Stimulated activated CD8-positive, alpha-beta memory T cell treated with anti-CD3 and anti-CD28 coated beads, Interleukin-15, amount 100 ng/mL, for 24 hours (primary cell): ENCODE results near the gene ACBD4.

Experiments
- DNase-seq: peaks from one replicate; pipeline ENCODE4 v3.0.0-alpha.2; 2020; ENCODE audit warnings: low read depth

ACBD4 gene

GRCh38 chr17:45155483-45155882 lies 20.0 kb downstream of the ACBD4 start:
- DNase-seq = no peak

- no peak for DNase-seq
Observed at GRCh38 chr17:45156242-45156641, 20.8 kb downstream of the ACBD4 start.

- peak; percentile 50 for DNase-seq
Observed at GRCh38 chr17:45160447-45161287, 25.2 kb downstream of the ACBD4 start.

- peak; percentile 92 for DNase-seq
Observed at GRCh38 chr17:45161288-45162024, 26.0 kb downstream of the ACBD4 start, which contains the start of gene HEXIM2. Gene HEXIM2, plus strand, starts transcription at chr17:45161875. Its CDS starts 919 bp downstream, at chr17:45162794.

GRCh38 chr17:45162025-45162687 lies 26.7 kb downstream of the ACBD4 start:
- no peak for DNase-seq

- no peak for DNase-seq
Observed at GRCh38 chr17:45164734-45165269, 29.3 kb downstream of the ACBD4 start.

- DNase-seq = no peak
Observed at GRCh38 chr17:45168991-45169752, 33.7 kb downstream of the ACBD4 start.

- DNase-seq = no peak
Observed at GRCh38 chr17:45170280-45170930, 34.9 kb downstream of the ACBD4 start.

GRCh38 chr17:45170931-45171337 lies 35.4 kb downstream of the ACBD4 start:
- no peak for DNase-seq

- no peak for DNase-seq
Observed at GRCh38 chr17:45171338-45172231, 36.1 kb downstream of the ACBD4 start.

- DNase-seq = no peak
Observed at GRCh38 chr17:45172232-45172540, 36.7 kb downstream of the ACBD4 start.

- peak; percentile 24 for DNase-seq
Observed at GRCh38 chr17:45172541-45173286, 37.2 kb downstream of the ACBD4 start.

GRCh38 chr17:45175759-45176115 lies 40.2 kb downstream of the ACBD4 start:
- no peak for DNase-seq

GRCh38 chr17:45177563-45177962 lies 42.1 kb downstream of the ACBD4 start:
- no peak for DNase-seq

- DNase-seq = no peak
Observed at GRCh38 chr17:45184144-45184543, 48.7 kb downstream of the ACBD4 start.

GRCh38 chr17:45186801-45187354 lies 51.4 kb downstream of the ACBD4 start:
- no peak for DNase-seq

GRCh38 chr17:45189009-45189408 lies 53.5 kb downstream of the ACBD4 start:
- no peak for DNase-seq

GRCh38 chr17:45190503-45191255 lies 55.2 kb downstream of the ACBD4 start:
- no peak for DNase-seq
